ENCODE results near the gene ZNF614. TPM values are rescaled to one million over a fixed set of nuclear protein-coding genes. Genes with fewer than 3 reads are reported as not detected.
A peak's percentile ranks its signal among the peaks of the same experiment; 100 is the strongest.
"Not testable (repeated sequence)": the region's sequence is repeated elsewhere in the genome, so short reads cannot be mapped to it uniquely, and the experiment has no call there.

ZNF614 gene
- total RNA-seq, 2 donors from 2014 or later = 6.6 to 8.0 TPM

DNA sequence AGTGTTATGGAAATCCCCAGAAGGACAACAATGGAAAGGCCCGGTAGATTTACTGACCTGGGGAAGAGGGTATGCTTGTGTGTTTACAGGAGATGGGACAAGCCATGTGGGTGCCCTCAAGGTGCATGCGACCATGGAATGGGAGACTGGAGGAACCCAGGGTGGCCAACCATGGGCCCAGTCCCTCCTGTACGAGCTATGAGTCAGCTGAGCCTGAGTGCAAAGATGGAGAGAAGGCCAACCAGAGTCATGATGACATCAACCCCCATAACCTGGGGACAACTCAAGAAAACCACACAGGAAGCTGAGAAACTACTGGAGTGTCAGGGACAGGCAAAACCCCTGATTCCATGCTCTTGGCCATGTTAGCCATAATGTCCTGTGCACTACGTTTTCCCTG lies 49.3 kb downstream of the ZNF614 start:
- Mint-ChIP-seq H3K4me1 (no peaks in the 10 kb centered on the region), H3K4me3 (no peak overlapping the region), H3K27me3 (no peaks in the 10 kb centered on the region), H3K36me3 (ENCODE audit: low read depth) (peaks cover 23% of the 10 kb centered on the region), H3K27ac (no peak overlapping the region)
- peaks cover 60% of the 10 kb centered on the region for H3K9me3 ChIP-seq (ENCODE audit: control insufficient read depth, low read length, poor library complexity, severe bottlenecking)
- DNase-seq (no peak), ATAC-seq (no peak)

GRCh38 chr19:51977346-51977745 lies 50.8 kb downstream of the ZNF614 start:
- H3K9me3 ChIP-seq (ENCODE audit: control insufficient read depth, low read length, poor library complexity, severe bottlenecking) = peaks cover 69% of the 10 kb centered on the region
- Mint-ChIP-seq H3K36me3 (ENCODE audit: low read depth) (peaks cover 25% of the 10 kb centered on the region), H3K27ac (no peak overlapping the region), H3K27me3 (no peaks in the 10 kb centered on the region), H3K4me3 (no peak overlapping the region), H3K4me1 (no peaks in the 10 kb centered on the region)
- DNase-seq (no peak), ATAC-seq (no peak)

DNA sequence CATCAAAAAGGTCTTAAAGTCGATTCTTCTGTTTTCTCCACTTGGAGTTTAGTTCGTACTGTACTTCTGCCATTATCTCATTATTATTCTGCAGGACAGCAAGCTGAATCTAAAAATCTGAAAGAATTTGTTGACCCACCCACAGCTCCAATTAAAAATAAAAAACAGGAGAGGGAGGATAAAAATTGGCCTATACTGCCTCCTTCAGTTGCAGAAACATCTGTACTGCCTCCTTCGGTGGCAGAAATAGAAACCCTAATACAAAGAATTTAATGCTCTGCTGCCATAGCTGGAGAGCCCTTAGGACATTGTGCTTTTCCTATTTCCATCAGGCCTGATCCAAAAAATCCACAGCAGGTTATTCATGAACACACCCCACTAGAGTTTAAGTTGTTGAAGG lies 51.3 kb downstream of the ZNF614 start:
- no peak for DNase-seq
- ATAC-seq = no peak
- no peak overlapping the region for H3K4me3 Mint-ChIP-seq
- H3K27me3 Mint-ChIP-seq = no peaks in the 10 kb centered on the region
- no peaks in the 10 kb centered on the region for H3K4me1 Mint-ChIP-seq
- H3K9me3 ChIP-seq (ENCODE audit: control insufficient read depth, low read length, poor library complexity, severe bottlenecking) = peaks cover 68% of the 10 kb centered on the region
- peaks cover 26% of the 10 kb centered on the region for H3K36me3 Mint-ChIP-seq (ENCODE audit: low read depth)
- no peak overlapping the region for H3K27ac Mint-ChIP-seq

GRCh38 chr19:51975787-51976186 lies 52.4 kb downstream of the ZNF614 start:
- not testable (repeated sequence) for H3K27me3 Mint-ChIP-seq, H3K27ac Mint-ChIP-seq, DNase-seq, H3K4me3 Mint-ChIP-seq, H3K4me1 Mint-ChIP-seq, ATAC-seq
- H3K9me3 ChIP-seq (ENCODE audit: control insufficient read depth, low read length, poor library complexity, severe bottlenecking) = peaks cover 75% of the 10 kb centered on the region
- peaks cover 22% of the 10 kb centered on the region for H3K36me3 Mint-ChIP-seq (ENCODE audit: low read depth)

DNA sequence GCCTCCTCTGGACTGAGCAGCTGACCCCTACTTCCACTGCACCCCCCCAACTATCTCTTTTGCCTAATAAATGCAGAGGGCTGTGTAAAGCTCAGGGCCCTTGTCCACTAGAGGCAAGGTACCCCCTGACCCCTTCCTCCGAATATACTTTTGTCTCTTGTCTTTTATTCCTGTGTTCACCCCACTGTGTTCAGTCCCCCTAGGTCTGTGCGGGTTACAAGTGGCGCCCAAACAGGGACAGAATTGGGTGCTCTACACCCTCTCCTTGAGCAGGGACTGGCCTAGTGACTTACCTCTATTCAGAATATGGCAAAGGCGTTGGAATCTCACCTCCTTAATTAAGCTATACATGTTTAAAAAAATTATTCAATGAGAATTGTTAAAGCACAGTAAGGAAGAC lies 56.6 kb downstream of the ZNF614 start:
- H3K9me3 ChIP-seq (ENCODE audit: control insufficient read depth, low read length, poor library complexity, severe bottlenecking) = peaks cover 80% of the 10 kb centered on the region
- DNase-seq (no peak), ATAC-seq (no peak)
- Mint-ChIP-seq H3K4me3 (peak overlapping the region; percentile 4), H3K27ac (no peak overlapping the region), H3K4me1 (no peaks in the 10 kb centered on the region), H3K36me3 (ENCODE audit: low read depth) (peaks cover 24% of the 10 kb centered on the region), H3K27me3 (no peaks in the 10 kb centered on the region)

- ATAC-seq (no peak), DNase-seq (no peak)
- H3K4me1 Mint-ChIP-seq = no peaks in the 10 kb centered on the region
- H3K36me3 Mint-ChIP-seq (ENCODE audit: low read depth) = peaks cover 22% of the 10 kb centered on the region
- H3K27ac Mint-ChIP-seq = peak overlapping the region; percentile 0
- H3K27me3 Mint-ChIP-seq = no peaks in the 10 kb centered on the region
- H3K9me3 ChIP-seq (ENCODE audit: control insufficient read depth, low read length, poor library complexity, severe bottlenecking) = peaks cover 84% of the 10 kb centered on the region
- H3K4me3 Mint-ChIP-seq = no peak overlapping the region
Observed at GRCh38 chr19:51970718-51971117, 57.5 kb downstream of the ZNF614 start.

DNA sequence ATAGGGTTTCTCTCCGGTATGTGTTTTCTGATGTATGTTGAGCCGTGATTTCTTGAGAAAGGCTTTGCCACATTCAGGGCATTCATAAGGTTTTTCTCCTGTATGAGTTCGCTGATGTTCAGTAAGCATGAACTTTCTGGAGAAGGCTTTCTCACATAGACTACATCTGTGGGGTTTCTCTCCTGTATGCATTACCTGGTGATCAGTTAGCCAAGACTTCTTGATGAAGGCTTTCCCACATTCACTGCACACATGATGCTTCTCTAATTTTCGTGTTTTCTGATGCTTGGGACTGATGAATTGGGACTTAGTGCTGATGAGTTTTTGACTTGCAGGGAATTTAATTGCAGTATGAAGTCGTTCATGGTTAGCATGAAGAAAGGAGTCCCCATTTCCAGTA lies 62.6 kb downstream of the ZNF614 start:
- Mint-ChIP-seq H3K27ac (no peak overlapping the region), H3K4me3 (no peak overlapping the region), H3K27me3 (no peaks in the 10 kb centered on the region), H3K36me3 (ENCODE audit: low read depth) (peaks cover 15% of the 10 kb centered on the region), H3K4me1 (no peaks in the 10 kb centered on the region)
- ATAC-seq (no peak), DNase-seq (no peak)
- H3K9me3 ChIP-seq (ENCODE audit: control insufficient read depth, low read length, poor library complexity, severe bottlenecking) = peaks cover 61% of the 10 kb centered on the region

Other genes starting within 250 kb of the ZNF614 start
- gene FPR3, start 233.2 kb downstream of the ZNF614 start, total RNA-seq = not detected
- gene ZNF577, start 140.4 kb downstream of the ZNF614 start, total RNA-seq = 1 to 10 TPM; 5.4 to 8.3 TPM
- 10 to 100 TPM in 1 of 2 donors, 1 to 10 TPM in 1; 8.0 to 10.2 TPM for gene ZNF649, start 123.4 kb downstream of the ZNF614 start, total RNA-seq
- 1 to 10 TPM; 2.0 to 3.3 TPM for gene ZNF613, start 100.9 kb downstream of the ZNF614 start, total RNA-seq
- gene ZNF350, start 41.5 kb downstream of the ZNF614 start, total RNA-seq = 10 to 100 TPM; 33.5 to 36.0 TPM
- gene ZNF615, start 20.2 kb downstream of the ZNF614 start, total RNA-seq = 10 to 100 TPM; 12.0 to 12.2 TPM
- gene ZNF432, start 20.5 kb upstream of the ZNF614 start, total RNA-seq = 10 to 100 TPM; 16.6 to 18.7 TPM
- 10 to 100 TPM; 24.4 to 26.4 TPM for gene ZNF841, start 67.4 kb upstream of the ZNF614 start, total RNA-seq
- gene ZNF616, start 111.6 kb upstream of the ZNF614 start, total RNA-seq = 1 to 10 TPM; 2.0 to 3.9 TPM
- 10 to 100 TPM; 18.9 to 21.2 TPM for gene ZNF836, start 143.2 kb upstream of the ZNF614 start, total RNA-seq
- 100 to 1,000 TPM; 173 to 180 TPM for gene PPP2R1A, start 161.7 kb upstream of the ZNF614 start, total RNA-seq
- 10 to 100 TPM; 31.1 to 36.0 TPM for gene ZNF766, start 241.2 kb upstream of the ZNF614 start, total RNA-seq